Measurements from ENCODE around the gene NFAM1.
A peak's percentile ranks its signal among the peaks of the same experiment; 100 is the strongest.

The NFAM1 gene

DNA sequence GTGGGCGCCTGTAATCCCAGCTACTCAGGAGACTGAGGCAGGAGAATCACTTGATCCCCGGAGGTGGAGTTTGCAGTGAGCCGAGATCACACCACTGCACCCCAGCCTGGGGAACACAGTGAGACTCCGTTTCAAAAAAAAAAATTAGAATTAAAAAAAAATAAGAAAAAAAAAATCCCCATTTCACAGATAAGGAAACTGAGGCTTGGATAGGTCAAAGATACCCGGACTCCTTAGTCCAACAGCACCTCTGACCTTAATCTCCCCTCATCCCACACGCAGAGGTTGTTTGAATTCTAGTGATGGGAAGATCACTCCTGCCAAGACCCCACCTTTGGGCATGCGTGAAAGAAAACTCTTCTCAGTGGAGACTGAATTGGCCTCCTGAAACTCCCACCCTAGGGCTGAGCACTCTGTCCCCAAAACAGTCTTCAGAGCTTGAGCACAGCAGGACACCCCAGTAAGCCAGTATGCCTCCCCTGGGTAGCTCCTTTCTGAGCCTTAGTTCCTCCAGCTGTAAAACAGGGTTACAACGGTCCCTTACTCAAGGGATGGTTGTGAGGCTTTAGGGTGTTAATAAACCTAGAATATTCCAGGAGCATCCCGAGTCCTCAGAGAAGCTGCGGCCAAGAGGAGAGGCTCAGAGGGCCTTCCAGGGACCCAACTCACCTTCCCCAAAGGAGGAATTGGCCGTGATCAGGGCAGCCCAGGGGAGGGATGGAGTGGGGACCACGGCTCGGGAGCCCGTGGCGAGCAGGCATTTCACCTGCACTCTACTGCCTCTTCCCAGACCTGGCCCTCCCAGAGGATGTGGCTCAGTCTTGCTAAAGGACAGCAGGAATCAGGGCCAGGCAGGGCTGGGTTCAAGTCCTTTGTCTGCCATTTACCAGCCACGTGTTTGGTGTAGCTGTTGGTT, 73.3 kb downstream of the NFAM1 start:
- DNase-seq (ENCODE audit: low spot score): no peak

DNA sequence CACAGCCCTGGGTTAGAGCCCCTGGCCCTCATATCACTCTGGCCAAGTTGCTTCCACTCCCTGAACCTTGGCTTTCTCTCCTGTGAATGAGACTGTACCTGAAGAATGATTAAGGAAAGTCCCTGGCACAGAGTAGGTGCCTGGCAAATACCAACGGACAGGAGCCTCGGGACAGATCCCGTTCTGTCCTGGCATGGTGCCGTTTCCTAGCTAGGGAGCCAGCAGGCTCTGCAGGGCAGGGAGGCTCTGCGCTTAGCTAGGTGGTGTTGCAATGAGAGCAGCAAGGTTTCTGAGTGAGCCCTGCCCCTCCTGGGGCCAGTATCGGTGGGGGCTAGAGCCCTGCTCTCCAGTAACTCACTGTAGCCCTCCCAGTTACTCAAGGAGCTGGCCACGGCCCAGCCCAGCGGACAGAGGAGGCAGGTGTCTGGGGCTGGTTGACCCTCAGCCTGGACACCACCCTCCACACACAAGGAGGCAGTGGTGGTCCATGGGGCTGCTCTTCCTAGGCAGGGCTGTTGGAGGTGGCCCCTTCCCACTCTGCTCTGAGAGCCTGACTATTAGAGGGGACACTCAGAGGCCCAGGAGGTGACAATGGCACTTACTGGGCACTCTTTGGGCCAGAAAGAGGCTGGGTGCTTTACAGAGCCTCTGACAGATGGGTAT, 74.4 kb downstream of the NFAM1 start:
- DNase-seq (ENCODE audit: low spot score): no peak

DNA sequence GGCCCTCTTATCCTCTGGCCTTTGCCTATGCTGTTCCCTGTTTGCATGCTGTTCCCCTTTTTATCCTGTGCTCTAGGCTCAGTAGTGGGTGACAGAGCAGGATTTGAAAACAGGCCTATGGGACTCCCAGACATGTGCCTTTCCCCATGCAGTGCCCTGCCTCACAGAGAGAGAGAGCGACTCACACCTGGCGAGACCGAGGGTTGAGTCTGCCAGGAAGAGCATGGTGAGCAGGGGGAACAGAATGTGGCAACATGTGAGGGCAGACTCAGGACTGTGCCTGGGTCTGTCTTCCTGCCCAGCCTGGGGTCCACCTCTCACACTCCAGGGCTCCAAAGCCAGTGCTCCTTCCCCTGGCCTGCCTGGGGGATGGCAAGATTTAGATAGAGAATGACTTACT, 75.0 kb downstream of the NFAM1 start:
- peak; percentile 33 for DNase-seq (ENCODE audit: low spot score)

DNA sequence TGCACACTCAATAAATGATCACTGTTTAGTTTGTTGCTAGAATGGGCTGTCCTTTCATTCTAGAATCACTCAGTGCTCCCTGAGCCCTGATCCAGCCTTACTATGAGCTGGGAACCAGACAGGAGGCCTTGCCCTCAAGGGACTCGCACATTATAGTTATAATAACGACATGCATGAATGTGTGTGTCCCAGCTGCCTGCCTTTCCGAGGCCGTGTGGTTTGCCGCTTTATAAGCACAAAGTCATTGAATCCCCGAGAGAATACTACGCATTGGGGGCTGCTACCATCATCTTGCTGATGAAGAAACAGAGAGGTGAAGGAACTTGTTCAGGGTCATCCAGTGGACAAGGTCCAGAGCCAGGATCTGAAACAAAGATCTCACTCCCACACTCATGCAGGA, 75.7 kb downstream of the NFAM1 start:
- DNase-seq (ENCODE audit: low spot score): peak; percentile 94

DNA sequence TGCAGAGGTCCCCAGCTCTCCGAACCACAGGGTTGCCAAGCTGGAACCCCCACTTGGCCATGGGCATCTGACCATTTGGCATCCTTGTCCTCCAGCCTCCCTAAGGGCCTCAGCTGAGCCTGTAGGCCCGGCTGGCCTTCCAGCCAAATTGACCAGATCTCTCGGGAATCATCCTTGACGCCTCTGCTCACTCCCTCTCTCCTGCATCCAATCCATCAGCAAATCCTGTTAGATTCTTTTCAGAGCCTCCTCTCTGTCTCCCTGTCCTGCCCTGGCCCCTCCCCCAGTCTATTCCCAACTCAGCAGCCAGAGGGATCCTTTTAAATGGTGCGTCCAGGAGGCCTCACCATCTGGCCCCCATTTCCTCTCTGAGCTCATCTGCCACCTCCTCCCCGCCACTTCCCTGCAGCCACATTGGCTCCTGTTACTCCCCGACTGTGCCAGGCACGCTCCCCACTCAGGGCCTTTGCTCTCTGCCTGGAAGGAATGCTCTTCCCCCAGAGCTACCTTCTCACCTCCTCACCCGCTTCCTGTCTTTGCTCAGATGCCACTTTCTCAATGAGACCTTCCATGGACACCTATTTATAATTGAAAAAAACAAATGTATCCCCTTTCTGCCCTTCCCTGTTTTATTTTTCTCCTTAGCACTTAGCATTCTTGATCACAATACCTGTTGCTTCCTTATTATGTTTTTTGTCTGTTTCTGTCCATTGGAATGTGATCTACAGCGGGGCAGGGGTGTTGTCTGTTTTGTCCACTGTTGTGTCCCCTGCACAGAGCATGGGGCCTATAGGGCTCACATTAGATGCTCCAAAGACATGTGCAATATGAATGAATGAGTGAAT, 78.1 kb downstream of the NFAM1 start:
- DNase-seq (ENCODE audit: low spot score): no peak

DNA sequence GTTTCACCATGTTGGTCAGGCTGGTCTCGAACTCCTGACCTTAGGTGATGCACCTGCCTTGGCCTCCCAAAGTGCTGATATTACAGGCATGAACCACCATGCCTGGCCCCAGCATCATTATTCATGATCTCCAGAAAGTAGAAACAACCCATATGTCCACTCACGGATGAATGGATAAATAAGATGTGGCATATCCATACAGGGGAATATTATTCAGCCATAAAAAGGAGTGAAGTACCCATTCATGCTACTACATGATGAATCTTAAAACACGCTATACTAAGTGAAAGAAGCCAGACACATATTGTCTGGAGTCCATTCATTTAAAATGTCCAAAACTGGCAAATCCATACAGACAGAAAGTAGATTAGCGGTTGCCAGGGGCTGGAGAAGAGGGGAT, 81.8 kb downstream of the NFAM1 start:
- no peak for DNase-seq (ENCODE audit: low spot score)

DNA sequence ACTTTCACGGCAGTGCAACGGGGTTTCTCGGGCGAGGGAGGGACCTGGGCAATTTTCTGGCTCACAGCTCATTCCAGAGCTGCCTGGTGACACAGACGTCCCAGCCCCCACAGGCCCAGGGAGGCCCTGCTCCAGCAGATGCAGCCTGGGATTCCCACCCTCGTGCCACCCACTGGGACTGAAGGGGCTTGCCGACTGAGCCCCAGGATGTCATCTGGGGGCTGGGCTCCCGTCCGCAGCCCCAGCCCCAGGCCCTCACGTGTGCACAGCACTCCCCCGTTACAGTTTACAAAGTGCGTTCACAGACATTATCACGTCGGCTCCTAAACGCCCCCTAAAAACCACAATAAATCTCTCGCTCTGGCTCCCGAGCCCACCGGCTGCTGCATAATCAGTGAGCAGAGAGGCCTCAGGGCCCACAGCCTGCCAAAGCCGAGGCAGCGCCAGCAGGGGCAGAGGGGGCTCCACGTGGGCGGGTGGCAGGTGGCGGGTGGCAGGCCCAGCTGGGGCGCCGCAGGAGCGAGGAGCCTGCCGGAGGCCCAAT, 84.8 kb downstream of the NFAM1 start:
- no peak for DNase-seq (ENCODE audit: low spot score)

DNA sequence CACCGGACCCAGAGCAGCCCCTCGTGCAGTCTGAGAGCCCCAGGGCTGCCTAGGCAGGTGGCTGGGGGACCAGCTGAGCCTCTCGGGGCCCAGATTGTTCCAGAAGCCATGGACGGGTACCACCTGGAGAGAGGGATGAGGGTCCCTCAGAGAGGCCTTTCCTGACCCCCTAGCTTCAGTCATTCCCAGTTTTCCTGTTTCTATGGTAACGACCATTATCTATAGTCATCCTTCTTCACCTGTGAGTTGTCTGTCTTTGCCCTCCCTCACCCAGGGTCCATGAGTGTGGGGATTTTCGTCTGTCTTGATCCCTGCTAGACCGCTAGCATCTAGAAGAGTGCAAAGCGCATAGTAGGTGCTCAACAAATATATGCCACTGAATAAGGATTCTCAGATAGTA, 85.5 kb downstream of the NFAM1 start:
- DNase-seq (ENCODE audit: low spot score): no peak

DNA sequence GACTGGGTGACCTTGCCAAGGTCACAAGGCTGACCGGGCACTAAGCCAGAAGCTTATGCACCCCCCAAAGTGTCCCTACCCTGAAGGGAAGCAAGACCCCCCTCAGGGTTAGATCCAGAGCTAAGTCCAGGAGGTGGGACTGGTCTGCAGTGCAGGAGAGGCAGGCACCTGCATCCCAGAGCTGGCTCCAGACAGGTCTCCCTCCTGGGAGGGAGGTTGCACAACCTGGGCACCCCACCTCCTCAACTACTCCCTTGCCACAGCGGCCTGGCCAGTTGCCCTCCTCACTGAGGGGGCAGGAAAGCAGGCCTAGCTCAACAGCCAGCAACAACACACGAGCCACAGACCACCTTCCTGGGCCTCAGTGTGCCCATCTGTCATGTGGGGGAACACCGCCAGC, 86.7 kb downstream of the NFAM1 start:
- DNase-seq (ENCODE audit: low spot score): no peak

DNA sequence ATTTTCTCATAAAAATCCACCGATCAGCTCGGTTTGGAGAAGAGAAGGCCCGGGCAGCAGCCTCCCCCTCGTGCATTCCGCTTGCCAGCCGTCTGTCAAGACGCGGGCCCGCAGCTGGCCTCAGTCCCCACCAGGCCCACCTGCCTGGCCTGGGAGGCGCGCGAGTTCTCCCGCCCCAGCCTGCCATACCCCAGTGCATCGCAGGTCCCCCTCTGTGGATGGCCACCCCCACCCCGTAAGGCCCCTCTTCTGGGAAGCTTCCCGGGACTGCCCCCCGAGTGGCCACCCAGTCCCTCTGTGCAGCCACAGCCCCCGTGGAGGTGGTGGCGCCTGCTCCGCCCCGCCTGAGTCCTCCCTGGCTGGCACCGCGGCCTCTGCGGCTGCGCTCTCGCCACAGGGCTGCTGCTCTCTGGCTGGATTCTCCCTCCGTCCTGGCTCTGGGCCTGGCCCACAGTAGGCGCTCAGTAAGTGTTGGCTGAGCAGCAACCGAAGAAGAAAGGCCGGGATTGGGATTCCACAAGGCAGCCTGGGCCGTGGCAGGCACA, 87.8 kb downstream of the NFAM1 start:
- no peak for DNase-seq (ENCODE audit: low spot score)

DNA sequence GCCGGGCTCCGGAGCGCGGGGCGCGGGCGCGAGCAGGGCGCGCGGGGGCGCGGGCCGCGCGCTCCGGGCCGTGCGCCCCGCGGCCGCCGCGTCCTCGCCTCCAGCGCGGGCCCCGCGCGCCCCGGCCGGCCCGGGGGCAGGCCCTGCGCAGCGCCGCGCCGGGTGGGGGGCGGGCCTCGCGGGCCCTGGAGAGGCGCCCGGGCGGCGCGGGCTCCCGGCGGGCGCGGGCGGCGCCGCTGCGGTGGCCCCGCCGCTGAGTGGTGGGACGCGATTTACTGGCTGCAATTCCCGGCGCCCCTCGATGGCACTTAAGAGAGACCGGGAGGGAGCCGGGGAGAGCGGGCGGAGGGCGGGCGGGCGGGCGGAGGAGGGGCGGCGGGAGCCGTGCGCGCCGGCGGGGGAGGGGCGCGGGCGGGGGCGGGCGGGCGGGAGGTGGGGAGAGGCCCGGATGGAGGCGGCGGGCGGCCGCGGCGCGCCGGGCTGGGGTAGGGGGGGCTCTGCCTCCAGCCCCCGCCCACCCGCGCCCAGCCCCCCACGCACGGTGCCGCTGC, 88.6 kb downstream of the NFAM1 start:
- DNase-seq (ENCODE audit: low spot score): no peak

DNA sequence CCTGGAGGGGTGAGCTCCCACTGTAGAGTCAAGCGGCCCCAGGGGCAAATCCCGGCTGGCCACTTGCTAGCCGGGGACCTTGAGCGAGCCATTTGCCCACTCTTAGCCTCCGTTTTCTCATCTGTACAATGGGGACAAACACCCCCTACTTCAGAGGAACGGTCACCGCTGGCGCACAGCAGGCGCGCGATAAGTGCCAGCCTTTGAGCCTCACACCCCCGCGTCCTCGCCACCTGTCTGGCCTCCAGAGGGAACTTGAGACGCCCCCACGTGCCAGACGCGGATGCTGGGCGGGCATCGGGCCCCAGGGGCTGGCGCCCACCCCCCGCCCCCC, 89.1 kb downstream of the NFAM1 start:
- no peak for DNase-seq (ENCODE audit: low spot score)

DNA sequence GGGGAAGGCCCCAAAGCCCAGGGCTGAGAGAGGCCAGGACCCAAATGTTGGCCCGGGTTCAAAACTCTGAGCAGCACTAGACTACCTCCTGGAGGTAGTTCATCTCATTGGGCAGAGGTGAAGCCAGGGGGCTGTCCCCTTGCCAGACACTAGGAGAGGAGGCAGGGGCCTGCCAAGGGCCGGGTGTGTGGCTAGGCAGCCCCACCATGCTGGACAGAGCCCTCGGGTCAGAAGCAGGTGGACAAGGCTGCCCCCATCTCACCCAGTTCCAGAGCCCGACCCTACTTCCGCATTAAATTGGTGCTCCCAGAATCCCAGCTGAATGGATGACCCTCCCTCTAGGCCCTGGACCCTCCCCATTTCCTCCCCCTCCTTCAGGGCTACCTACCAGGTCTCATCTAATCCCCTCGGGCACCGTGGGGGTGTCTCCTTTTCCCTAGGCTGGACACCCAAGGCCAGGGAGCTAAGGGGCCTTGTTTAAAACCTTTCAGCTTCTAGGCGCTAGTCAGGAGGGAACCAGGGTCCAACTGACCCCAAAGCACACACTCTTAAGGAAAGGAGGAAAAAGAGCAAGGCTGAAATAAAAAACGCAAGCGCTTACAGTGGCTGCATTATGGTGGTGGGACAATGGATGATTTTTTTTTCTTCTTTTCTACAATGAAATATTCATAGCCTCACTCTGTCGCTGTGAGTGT, 89.6 kb downstream of the NFAM1 start:
- no peak for DNase-seq (ENCODE audit: low spot score)

DNA sequence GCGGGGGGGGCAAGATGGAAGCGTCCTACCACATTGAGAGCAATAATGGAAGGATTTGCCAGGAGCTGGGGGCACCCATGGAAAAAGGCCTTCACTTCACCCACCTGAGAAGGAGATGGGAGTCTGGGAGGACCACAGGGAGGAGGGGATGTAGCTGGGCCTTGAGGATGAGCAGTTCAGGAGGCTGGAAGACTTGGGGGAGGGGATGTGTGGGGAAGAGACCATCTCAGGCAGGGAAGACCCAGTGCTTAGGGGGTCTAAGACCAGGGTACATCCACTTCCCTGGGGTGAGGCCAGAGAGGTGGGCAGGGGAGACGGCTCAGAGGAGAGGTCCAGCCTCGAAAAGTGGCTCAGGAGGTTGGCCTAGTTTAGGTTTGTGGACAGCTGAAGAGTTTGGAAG, 90.4 kb downstream of the NFAM1 start:
- DNase-seq (ENCODE audit: low spot score): no peak

DNA sequence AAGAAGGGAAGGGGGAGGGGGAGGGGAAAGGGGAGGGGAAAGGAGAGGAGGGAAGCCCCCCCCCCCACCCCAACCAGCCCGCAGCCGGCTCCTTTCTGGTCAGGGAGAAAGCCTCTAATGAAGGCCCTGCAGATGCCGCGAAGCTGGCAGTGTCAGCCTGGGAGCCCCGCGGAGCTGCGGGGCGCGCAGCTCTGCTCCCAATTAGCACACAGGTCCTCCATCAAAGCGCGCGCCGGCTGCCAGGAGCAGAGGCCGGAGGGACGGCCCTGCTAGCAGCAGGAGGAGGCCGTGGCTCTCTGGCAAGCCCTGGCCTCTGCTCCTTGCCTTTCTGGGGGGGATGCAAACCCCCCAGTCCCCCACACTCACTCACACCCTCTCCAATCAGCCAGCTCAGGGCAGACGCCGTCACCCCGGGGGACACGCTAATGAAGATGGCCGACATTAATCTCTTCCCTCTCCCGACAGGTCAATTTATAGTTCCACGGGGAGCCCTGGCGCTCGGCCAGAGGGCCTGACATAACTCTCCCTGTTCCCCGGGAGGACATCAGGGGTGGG, 91.3 kb downstream of the NFAM1 start:
- DNase-seq (ENCODE audit: low spot score): no peak

DNA sequence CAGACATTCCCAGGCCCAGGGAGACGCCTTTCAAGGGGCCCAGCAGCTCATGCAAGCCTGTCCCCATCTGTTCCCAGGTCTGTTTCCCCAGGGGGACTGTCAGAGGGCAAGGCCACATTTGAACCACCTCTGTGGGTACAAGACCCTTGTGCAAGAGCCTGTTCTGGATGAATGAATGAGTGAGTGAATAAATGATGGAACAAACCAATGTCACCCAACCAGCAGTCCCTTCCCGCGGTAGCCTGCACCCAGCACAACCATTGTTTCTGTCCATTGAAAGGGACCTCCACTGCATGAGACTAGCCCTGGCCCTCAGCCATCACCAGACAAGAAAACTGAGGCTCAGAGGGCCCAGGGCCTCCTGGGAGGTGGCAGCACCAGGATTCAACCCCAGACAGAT, 92.1 kb downstream of the NFAM1 start:
- DNase-seq (ENCODE audit: low spot score): no peak

DNA sequence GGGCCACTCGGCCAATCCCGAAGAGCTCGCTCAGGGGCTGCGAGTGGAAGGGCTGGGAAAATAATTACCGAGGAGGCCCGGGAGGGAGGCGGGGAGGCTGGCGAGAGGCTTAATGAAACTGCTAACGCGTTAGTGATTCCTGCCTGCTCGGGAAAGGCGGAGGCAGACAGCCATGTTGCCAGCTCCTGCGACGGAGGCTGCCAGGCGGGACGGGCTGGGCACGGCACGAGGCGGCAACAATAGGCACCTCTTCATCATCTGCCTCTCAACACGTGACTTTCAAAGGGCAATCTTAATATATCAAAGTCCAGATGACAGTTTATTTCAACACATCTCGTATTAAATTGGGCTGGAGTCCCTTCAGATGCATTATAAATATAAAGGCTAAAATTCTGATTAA, 93.7 kb downstream of the NFAM1 start:
- no peak for DNase-seq (ENCODE audit: low spot score)

DNA sequence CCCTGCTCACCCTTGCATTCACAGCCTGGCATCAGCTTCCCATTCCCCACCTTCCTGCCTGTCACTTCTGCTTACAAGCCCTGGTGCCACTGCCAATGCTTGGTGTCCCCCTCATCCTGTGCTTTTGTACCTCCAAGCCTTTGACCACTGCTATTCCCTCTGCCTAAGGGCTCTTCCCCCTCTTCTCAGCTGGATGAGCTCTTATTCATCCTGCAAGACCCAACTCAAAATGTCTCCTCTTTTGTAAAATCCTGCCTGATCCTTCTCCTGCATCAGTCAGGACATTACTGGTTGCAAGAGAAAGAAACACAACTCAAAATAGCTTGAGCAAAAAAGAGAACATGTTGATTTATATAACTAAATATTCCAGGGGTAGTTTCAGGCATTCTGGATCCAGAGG, 94.8 kb downstream of the NFAM1 start:
- no peak for DNase-seq (ENCODE audit: low spot score)

DNA sequence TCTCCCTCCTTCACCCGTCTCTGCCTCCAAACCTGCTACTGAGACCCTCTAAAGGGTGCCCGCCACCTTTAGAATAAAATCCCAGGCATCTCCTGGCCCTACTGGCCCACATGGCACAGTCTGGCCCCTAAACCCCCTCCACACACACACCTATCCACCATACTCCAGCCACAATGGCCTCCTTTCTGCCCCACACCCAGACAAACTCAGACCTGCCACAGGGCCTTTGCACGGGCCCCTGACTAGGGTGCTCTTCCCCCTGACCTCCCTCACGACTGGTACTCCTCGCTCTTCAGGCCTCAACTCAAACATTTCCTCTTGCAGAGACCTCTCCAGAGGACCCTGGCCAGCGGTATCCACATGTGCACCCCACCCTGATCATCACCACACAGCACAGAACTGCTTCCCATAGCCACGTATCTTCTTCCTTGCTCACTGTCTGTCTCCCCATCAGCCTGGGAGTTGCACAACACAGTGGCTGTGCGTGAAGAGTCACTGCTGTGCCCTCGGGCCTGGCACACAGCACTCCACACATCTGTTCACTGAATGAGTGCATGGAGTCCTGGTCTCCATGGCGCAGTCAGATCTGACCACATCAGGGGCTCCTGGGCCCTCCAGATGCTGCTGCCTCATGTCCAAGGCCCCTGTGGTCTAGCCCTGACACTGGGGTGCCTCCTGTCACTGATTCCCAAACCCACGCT, 95.5 kb downstream of the NFAM1 start:
- DNase-seq (ENCODE audit: low spot score): no peak

DNA sequence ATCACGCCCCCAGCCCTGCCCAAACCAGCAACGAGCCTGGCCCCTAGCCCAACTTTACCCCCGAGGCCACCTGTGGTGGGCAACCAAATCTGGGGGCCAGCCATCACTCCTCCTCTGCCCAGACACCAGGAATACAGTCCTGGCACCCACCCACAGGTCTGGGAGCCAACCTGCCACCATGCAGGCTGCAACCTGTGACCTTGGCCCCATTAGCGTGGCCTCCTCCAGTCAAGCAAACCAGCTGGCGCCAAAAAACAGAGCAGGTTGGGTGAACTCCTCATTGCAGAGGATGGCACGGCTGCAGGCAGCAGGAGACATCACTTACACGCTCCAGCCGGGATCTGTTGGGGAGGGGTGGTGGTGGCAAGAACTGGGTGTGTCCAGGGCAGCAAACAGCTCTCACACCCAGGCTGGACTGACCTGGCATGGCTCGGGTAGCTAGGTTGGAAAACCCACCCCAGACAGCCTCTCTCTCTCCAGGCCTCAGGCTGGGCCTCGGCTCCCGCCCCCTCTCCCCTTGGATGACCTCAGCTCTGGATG, 96.3 kb downstream of the NFAM1 start:
- no peak for DNase-seq (ENCODE audit: low spot score)
